Measurements from ENCODE around the gene ADORA1.

The ADORA1 gene

DNA sequence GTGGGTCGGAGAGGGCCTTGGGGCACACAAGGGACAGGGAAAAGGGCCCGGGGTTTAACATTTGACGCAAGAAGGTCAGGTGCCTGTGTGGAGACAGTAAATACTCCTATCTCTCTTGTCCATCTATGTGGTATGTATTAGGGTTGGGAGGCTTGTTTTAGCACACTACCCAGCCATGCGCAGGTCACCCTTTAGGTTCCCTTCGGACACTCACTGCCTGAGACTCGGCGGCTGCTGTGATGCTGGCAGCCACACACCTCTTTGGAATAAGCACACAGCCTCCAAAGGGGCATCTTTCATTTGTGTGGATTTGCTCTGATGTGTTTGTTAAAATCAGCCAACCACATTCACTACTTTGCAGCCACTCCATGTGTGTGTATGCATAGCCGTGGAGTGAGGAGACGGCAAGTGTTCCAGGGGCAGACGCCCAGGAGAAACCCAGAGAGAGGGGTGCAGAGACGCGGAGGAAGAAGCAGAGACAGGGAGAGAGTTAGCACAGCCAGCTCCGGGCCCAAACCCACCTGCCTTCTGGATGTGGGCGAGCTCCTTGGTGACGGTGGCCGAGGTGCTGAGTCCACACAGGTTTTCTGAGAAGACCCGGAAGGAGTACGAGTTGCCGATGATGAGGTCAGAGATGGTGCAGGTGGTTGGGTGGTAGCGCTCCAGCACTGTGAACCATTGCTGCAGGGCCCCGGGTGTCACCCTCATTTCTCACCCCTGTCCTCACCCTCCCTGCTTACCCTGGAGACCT is 42.4 kb downstream of the ADORA1 start:
- no peak overlapping the region for H2AFZ ChIP-seq (ENCODE audit: low read length, unreplicated experiment)
- H3K79me2 ChIP-seq (ENCODE audit: control insufficient read depth, insufficient read depth, low read length, unreplicated experiment) = no peaks in the 10 kb centered on the region
- no peaks in the 10 kb centered on the region for H3K27me3 ChIP-seq (ENCODE audit: insufficient read depth, low read length)
- H3K4me3 ChIP-seq (ENCODE audit: low read depth, low read length) = no peak overlapping the region
- no peak overlapping the region for H3K27ac ChIP-seq (ENCODE audit: low read depth, low read length)
- no peaks in the 10 kb centered on the region for H3K36me3 ChIP-seq (ENCODE audit: insufficient read depth, low read length)
- H3K4me1 ChIP-seq (ENCODE audit: control insufficient read depth, insufficient read depth, low read length, unreplicated experiment) = peaks cover 5% of the 10 kb centered on the region

DNA sequence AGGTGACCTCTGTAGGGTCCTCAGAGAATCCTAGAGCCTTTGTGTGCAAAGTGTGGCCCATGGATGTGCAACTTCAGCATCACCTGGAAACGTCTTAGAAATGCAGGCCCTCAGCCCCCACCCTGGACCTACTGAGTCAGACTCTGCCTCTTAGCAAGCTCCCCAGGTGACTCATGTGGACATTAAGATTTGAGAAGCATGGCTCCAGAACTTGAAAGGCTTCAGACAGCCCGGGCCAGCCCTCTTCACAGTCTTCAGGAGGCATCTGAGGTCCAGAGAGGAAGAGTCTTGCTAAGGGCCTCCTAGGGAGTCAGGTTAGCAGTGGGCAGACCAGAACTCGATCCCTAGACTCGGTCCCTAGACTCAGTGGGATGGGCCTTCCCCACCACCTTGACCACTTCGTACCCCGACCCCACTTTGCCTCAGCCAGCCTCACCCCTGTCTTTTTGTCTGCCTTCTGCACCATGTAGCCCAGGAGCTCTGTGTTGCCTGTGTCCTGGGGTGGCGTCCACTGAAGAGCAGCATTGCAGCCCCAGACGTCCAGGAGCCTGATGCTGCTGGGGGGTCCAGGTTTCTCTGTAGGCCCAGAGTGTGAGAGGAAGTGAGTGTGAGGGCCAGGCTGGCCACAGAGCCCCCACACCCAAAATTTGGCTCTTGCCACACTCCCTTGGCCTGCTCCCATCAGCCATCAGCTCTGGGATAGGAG is 43.3 kb downstream of the ADORA1 start:
- Histone ChIP-seq H3K27me3 (ENCODE audit: insufficient read depth, low read length) (no peaks in the 10 kb centered on the region), H3K27ac (ENCODE audit: low read depth, low read length) (no peak overlapping the region), H3K79me2 (ENCODE audit: control insufficient read depth, insufficient read depth, low read length, unreplicated experiment) (no peaks in the 10 kb centered on the region), H3K36me3 (ENCODE audit: insufficient read depth, low read length) (no peaks in the 10 kb centered on the region), H3K4me3 (ENCODE audit: low read depth, low read length) (no peak overlapping the region), H3K4me1 (ENCODE audit: control insufficient read depth, insufficient read depth, low read length, unreplicated experiment) (peaks cover 9% of the 10 kb centered on the region), H2AFZ (ENCODE audit: low read length, unreplicated experiment) (no peak overlapping the region)

DNA sequence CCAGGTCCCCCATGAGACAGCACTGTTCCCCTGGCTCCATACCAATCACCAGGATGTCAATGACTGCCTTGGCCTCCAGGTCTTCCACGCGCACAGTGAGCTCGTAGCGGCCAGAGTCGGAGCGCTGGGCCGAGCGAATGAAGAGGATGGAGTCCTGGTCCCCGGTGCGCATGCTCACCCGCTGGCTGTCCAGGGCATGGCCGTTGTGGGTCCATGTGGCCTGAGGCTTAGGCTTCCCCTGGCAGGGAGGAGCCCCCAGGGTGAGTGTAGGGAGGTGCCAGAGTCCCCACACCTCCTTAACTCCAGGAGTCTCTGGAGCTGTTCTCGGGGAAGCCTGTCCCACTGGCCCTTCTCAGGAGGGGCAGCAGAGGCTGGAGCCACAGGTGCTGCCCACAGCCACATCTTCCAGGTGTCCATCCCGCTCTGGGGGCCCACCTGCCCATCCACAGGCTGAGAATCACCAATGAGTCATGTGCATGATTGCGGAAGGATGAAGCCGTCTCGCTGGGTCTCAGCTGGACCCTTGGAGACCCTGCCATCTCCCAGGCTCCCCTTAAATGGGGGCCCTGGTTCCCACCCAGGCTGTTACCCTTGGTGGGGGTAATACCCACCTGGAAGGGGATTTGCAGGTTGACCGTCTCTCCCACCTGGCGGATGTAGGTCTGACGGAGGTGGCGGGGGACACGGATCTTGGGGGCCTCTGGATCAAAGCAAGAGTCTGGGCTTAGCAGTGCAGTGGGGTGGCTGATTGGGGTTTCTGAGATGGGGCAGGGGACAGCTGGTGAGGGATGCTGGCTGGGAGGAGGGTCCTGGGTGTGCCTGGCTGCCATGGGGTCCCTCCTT is 44.0 kb downstream of the ADORA1 start:
- Histone ChIP-seq H3K4me3 (ENCODE audit: low read depth, low read length) (no peak overlapping the region), H2AFZ (ENCODE audit: low read length, unreplicated experiment) (no peak overlapping the region), H3K27ac (ENCODE audit: low read depth, low read length) (no peak overlapping the region), H3K36me3 (ENCODE audit: insufficient read depth, low read length) (no peaks in the 10 kb centered on the region), H3K4me1 (ENCODE audit: control insufficient read depth, insufficient read depth, low read length, unreplicated experiment) (peaks cover 17% of the 10 kb centered on the region), H3K79me2 (ENCODE audit: control insufficient read depth, insufficient read depth, low read length, unreplicated experiment) (no peaks in the 10 kb centered on the region), H3K27me3 (ENCODE audit: insufficient read depth, low read length) (no peaks in the 10 kb centered on the region)

DNA sequence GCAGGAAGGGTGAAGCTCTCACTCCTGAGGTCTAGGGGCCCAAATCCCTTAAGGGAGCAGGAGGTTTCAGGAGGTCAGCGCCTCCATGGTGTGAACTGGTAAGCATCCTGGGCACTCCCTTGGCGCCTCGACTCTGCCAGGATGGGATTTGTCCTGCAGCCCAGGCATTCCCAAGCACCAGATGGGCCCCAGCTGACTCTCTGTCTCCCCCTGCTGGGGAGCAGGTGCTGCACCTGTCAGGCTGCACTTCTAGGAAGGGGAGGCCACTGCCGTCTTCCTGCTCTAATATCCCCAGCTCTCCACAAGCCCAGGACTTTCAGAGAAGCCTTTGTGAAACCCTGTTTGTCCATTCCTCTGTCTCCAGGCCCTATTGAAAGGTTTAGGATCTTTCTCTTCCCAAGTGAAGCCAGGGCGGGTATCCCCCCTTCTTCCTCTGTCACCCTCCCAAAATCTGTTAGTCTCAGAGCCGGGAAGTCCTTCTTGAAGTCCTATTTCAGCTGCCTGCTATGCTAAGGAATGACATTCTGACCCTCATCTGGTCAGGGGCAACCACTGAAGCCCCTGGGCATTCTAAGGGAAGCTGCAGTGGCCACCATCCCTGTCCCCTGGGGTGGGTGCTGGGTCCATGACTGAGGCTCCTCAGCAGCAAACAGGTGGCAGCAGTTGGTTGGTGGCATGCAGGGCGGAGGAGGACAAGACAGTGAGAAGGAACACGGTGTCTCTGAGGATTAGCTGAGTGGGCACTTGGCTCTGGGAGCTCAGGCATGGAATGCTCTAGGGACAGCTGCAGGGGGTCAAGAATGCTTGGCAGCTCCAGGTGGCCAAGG is 44.9 kb downstream of the ADORA1 start:
- no peaks in the 10 kb centered on the region for H3K79me2 ChIP-seq (ENCODE audit: control insufficient read depth, insufficient read depth, low read length, unreplicated experiment)
- peaks cover 21% of the 10 kb centered on the region for H3K4me1 ChIP-seq (ENCODE audit: control insufficient read depth, insufficient read depth, low read length, unreplicated experiment)
- H2AFZ ChIP-seq (ENCODE audit: low read length, unreplicated experiment) = no peak overlapping the region
- H3K4me3 ChIP-seq (ENCODE audit: low read depth, low read length) = no peak overlapping the region
- H3K36me3 ChIP-seq (ENCODE audit: insufficient read depth, low read length) = no peaks in the 10 kb centered on the region
- no peaks in the 10 kb centered on the region for H3K27me3 ChIP-seq (ENCODE audit: insufficient read depth, low read length)
- H3K27ac ChIP-seq (ENCODE audit: low read depth, low read length) = no peak overlapping the region

DNA sequence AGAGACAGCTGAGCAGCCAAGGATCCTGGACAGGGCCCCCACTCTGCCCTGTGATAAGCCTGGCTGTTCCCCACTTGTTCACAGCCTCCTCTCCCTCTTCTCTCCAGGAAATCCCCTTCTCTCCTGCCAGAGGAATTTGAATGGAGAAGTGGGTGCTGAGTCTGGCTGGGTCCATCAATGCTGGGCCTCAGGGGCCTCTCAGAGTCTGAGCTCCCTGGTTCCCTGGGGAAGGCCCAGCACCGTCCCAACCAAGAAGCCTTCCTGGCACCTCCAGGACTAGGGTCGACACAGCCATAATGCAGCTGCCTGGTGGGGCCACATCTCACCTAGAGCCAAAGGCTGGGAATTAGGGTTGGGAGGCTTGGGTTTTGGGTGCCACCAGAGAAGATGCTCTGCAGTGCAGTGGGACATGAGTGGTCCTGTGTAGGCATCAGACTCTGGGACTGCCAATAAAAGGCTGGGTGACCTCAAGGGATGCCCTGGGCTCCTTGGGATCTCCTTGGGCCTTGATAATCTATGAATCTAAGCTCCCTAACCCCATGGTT is 45.6 kb downstream of the ADORA1 start:
- H3K79me2 ChIP-seq (ENCODE audit: control insufficient read depth, insufficient read depth, low read length, unreplicated experiment) = no peaks in the 10 kb centered on the region
- no peak overlapping the region for H2AFZ ChIP-seq (ENCODE audit: low read length, unreplicated experiment)
- H3K4me3 ChIP-seq (ENCODE audit: low read depth, low read length) = no peak overlapping the region
- H3K27me3 ChIP-seq (ENCODE audit: insufficient read depth, low read length) = no peaks in the 10 kb centered on the region
- no peaks in the 10 kb centered on the region for H3K36me3 ChIP-seq (ENCODE audit: insufficient read depth, low read length)
- H3K27ac ChIP-seq (ENCODE audit: low read depth, low read length) = no peak overlapping the region
- peaks cover 28% of the 10 kb centered on the region for H3K4me1 ChIP-seq (ENCODE audit: control insufficient read depth, insufficient read depth, low read length, unreplicated experiment)

DNA sequence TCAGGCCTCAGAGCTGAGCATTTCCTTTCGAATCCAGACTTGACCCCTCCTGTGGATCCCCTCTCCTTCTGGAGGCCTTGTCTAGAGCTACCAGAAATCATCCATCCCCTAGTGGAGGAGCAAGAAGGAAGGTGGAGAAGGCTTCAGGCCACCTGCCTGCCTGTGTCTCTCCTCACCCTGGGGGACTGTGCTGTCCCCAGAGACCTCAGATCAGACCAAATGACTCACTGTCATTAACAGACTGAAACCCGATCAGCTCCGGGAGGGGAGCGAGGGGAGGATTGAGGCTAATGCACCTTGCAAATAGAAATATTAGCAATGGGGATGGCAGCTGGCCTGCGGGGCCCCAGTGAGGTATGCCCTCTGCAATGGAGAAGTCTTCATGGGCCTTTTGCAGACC is 46.0 kb downstream of the ADORA1 start:
- Histone ChIP-seq H3K27ac (ENCODE audit: low read depth, low read length) (no peak overlapping the region), H3K79me2 (ENCODE audit: control insufficient read depth, insufficient read depth, low read length, unreplicated experiment) (no peaks in the 10 kb centered on the region), H3K27me3 (ENCODE audit: insufficient read depth, low read length) (no peaks in the 10 kb centered on the region)

DNA sequence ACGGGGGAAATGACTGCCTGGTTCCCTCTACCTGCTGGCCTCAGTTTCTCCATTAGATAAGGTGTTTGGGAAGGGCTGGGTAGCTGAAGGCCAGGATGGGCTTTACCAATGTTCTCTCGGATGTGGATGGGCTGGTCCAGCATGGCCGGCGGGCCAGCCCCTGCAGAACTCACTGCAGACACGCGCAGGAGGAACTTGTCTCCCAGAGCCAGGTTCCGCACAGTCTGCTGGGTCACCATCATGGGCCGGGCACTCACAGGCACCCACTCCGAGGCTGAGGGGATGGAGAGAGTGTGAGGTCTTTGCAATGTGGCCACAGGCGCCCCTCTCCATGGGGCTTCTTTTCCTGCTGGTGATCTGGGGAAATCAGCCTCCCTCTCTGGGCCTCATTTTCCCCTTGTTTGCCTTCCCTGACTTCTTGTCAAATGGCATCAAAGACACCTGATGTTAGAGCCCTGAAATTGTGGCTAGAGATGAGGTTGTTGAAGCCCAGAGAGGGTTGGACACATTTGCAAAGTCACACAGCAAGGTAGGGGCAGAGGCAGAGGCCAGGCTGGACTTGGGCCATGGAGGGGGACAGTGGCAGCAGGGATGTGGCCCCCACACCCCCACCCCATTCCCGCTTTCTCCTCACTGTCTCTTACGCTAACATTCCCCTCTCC is 46.9 kb downstream of the ADORA1 start:
- no peaks in the 10 kb centered on the region for H3K79me2 ChIP-seq (ENCODE audit: control insufficient read depth, insufficient read depth, low read length, unreplicated experiment)
- no peak overlapping the region for H2AFZ ChIP-seq (ENCODE audit: low read length, unreplicated experiment)
- peaks cover 36% of the 10 kb centered on the region for H3K4me1 ChIP-seq (ENCODE audit: control insufficient read depth, insufficient read depth, low read length, unreplicated experiment)
- no peak overlapping the region for H3K4me3 ChIP-seq (ENCODE audit: low read depth, low read length)
- H3K27me3 ChIP-seq (ENCODE audit: insufficient read depth, low read length) = no peaks in the 10 kb centered on the region
- no peaks in the 10 kb centered on the region for H3K36me3 ChIP-seq (ENCODE audit: insufficient read depth, low read length)
- no peak overlapping the region for H3K27ac ChIP-seq (ENCODE audit: low read depth, low read length)

More for the DNA sequence above, 46.0 kb downstream of the ADORA1 start:
- Histone ChIP-seq H3K4me1 (ENCODE audit: control insufficient read depth, insufficient read depth, low read length, unreplicated experiment) (peaks cover 32% of the 10 kb centered on the region), H3K4me3 (ENCODE audit: low read depth, low read length) (no peak overlapping the region), H2AFZ (ENCODE audit: low read length, unreplicated experiment) (no peak overlapping the region), H3K36me3 (ENCODE audit: insufficient read depth, low read length) (no peaks in the 10 kb centered on the region)

DNA sequence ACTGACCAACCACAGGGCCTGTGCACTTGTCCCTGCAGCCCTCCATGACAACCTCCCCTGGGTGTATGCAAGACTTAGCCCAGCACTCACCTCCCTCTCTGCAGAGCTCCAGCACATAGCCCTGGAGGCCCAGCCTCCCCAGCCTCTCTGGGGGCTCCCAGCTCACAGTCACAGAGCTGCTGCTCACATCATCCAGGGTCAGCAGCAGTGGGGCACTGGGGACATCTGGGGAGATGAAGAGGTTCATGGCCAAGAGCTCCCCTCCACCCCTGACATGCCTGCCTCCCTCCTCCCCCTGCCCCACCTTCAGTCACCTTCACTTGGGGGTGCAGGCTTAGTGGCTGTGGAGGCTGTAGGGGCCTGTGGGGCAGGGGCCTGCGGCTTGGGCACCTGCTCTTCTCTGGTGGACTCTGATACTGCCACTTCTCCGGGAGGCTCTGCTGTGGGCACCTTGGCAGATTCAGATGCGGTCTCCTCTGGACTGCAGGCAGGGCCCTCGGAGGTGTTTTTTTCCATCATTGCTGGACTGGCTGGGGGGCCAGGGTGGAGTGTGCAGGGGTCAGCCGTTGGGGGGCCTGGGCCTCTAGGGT is 47.8 kb downstream of the ADORA1 start, which contains the start of gene MYBPH:
TSS of gene MYBPH (minus strand) at position 590 of the 590 bp plus-strand sequence. CDS start at position 519, 71 bp downstream.
- 0 out of 2 replicates have a peak within 1 kb of the TSS, but pooled peaks have one; percentile 22 for H3K27ac ChIP-seq (ENCODE audit: low read depth, low read length)
- peaks cover 36% of the 10 kb centered on the region for H3K4me1 ChIP-seq (ENCODE audit: control insufficient read depth, insufficient read depth, low read length, unreplicated experiment)
- H2AFZ ChIP-seq (ENCODE audit: low read length, unreplicated experiment) = no peak within 1 kb of the TSS
- H3K4me3 ChIP-seq (ENCODE audit: low read depth, low read length) = no peak within 1 kb of the TSS
- no peaks in the 10 kb centered on the region for H3K36me3 ChIP-seq (ENCODE audit: insufficient read depth, low read length)
- no peaks in the 10 kb centered on the region for H3K79me2 ChIP-seq (ENCODE audit: control insufficient read depth, insufficient read depth, low read length, unreplicated experiment)
- H3K27me3 ChIP-seq (ENCODE audit: insufficient read depth, low read length) = no peaks in the 10 kb centered on the region

DNA sequence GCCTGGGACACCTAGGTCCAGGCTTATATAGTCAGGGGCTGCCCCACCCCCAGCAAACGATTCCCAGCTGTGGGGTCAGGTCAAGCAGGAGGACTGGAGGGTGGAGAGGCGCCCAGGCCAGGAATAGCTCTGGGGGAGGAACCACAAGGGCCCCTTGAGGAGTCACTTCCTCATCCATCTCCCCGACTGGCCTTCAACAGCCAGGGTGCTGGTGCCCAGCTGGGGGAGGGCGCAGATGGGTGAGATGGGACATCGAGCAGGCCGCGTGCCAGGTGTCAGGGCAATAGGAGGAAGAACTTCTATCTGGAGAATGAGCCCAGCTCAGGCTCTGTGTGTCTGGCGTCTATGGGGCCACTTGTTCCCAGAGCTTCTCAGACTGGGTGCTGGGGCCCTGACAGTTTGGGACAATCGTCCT is 48.3 kb downstream of the ADORA1 start:
- Histone ChIP-seq H3K36me3 (ENCODE audit: insufficient read depth, low read length) (no peaks in the 10 kb centered on the region), H2AFZ (ENCODE audit: low read length, unreplicated experiment) (no peak overlapping the region), H3K27me3 (ENCODE audit: insufficient read depth, low read length) (no peaks in the 10 kb centered on the region), H3K4me1 (ENCODE audit: control insufficient read depth, insufficient read depth, low read length, unreplicated experiment) (peaks cover 36% of the 10 kb centered on the region), H3K79me2 (ENCODE audit: control insufficient read depth, insufficient read depth, low read length, unreplicated experiment) (no peaks in the 10 kb centered on the region), H3K27ac (ENCODE audit: low read depth, low read length) (no peak overlapping the region), H3K4me3 (ENCODE audit: low read depth, low read length) (no peak overlapping the region)
